ENCODE measurements around the gene SOWAHC. TPM values are rescaled to one million over a fixed set of nuclear protein-coding genes. Genes with fewer than 3 reads are reported as not detected.
A peak's percentile ranks its signal among the peaks of the same experiment; 100 is the strongest.

The SOWAHC gene
- total and polyA plus RNA-seq, 2 of the 13 experiments (the other 11 are each of a cell fraction or from before 2014, with no cell fraction given), result 21.2 to 22.5 TPM

DNA sequence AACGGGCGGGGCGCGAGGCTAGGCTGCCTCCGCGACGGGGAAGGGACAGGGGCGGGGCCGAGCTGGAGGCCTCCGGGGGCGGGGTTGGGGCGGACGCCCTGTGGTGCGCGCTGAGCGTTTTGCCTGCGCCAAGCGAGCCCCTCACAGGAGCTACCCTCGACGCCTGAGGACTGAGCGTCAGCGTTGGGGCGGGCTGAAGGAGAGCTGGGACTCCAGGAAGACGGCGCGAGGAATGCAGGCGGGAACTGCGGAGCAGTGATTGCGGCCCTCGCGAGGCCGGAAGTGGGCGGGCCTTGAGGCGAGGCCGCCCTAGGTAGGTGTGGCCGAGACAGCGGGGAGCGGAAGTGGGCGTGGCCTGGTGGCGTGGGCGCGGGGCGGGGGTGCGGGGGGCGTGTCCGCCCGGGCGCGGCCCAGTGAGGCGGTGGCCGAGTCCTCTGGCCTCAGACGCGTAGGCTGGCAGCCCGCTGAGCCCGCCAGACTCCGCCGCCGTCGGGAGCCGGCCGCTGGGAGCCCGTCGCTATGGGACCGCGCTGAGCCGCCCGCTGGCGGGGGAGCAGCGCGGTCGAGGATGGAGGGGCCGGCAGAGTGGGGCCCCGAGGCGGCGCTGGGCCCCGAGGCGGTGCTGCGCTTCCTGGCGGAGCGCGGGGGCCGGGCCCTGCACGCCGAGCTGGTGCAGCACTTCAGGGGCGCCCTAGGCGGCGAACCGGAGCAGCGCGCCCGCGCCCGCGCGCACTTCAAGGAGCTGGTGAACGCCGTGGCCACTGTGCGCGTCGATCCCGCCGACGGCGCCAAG is at the start of gene SOWAHC, which contains the start of gene SEPTIN10 (continued):
- TF ChIP-seq, protein P1, sequence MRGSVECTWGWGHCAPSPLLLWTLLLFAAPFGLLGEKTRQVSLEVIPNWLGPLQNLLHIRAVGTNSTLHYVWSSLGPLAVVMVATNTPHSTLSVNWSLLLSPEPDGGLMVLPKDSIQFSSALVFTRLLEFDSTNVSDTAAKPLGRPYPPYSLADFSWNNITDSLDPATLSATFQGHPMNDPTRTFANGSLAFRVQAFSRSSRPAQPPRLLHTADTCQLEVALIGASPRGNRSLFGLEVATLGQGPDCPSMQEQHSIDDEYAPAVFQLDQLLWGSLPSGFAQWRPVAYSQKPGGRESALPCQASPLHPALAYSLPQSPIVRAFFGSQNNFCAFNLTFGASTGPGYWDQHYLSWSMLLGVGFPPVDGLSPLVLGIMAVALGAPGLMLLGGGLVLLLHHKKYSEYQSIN (CRISPR knock-in tag; IDR thresholded peaks at IDR 0.05; ENCODE audit: borderline replicate concordance), result no peak; the same call in 1 of the 2 replicates
- TF ChIP-seq ZBTB10 (CRISPR knock-in tag; IDR thresholded peaks at IDR 0.05; ENCODE audit: borderline replicate concordance), result peak; percentile 69; the same call in 1 of the 2 replicates
- TF ChIP-seq ZSCAN20 (CRISPR knock-in tag; IDR thresholded peaks at IDR 0.05; ENCODE audit: borderline replicate concordance), result peak; percentile 93; the same call in 1 of the 2 replicates
- TF ChIP-seq KLF9 (CRISPR knock-in tag; IDR thresholded peaks at IDR 0.05; ENCODE audit: low read depth), result peak; percentile 68; the same call in 1 of the 2 replicates
- peak; percentile 92; the same call in 1 of the 2 replicates for TF ChIP-seq ZNF792 (CRISPR knock-in tag; IDR thresholded peaks at IDR 0.05)
- no peak; the same call in 1 of the 2 replicates for TF ChIP-seq ZFP36L2 (CRISPR knock-in tag; IDR thresholded peaks at IDR 0.05)

DNA sequence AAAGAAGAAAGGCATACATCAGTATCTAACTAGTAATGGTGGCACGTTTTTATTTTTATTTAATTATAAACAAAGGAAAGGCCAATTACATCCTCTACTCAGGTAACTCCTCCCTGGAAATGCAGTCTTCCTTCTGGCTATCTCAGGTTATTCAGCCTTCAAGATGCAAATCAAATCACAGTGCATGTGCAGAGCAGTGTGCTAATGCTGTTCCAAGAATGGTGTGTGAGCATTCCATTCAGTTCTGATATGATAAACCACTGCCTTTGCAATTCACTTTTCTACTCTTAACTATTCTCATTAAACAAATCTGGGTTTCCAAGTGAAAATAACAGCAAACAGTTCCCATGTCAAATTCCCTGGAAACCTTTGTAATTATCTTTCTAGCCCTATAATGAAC is 38.8 kb upstream of the SOWAHC start:
- FAIRE-seq, result no peak
- no peaks in the 10 kb centered on the region for H4K20me1 ChIP-seq (ENCODE audit: insufficient read depth, low read length)
- no peak overlapping the region for H3K4me3 ChIP-seq (replicated peaks in 1 of 3; ENCODE audit: insufficient read depth in 1 of 3, low read depth in 2 of 3, low read length in 3 of 3)
- in situ Hi-C loops (cut with HindIII; ENCODE audit: extremely low pct_ligation_motif_present, low pct_unique_long_range_greater_than_20kb), result no loop called here
- no peak overlapping the region for H3K9ac ChIP-seq (ENCODE audit: insufficient read depth, low read depth, low read length)
- TSS peak; percentile 15 for BruUV-seq (replicated peaks)
- no peak for DNase-seq (ENCODE audit: low spot score)
- no peaks in the 10 kb centered on the region for H3K79me2 ChIP-seq (ENCODE audit: insufficient read depth, low read length)
- ATAC-seq, result no peak
- no peak overlapping the region for H3K27ac ChIP-seq (ENCODE audit: extremely low read length, insufficient read depth, low read length)
- intact Hi-C loops (cut with micrococcal nuclease; ENCODE audit: unreplicated experiment), result no loop called here
- CTCF ChIA-PET (ENCODE audit: low intra/inter-chr PET ratio, low total read pairs), result no interaction called here
- 87% methylated on average over 1 of the region's 1 CpG for WGBS (ENCODE audit: low lambda C conversion rate)
- H3K27me3 ChIP-seq (ENCODE audit: control insufficient read depth in 1 of 2, insufficient read depth in 2 of 2, low read length in 2 of 2), result no peaks in the 10 kb centered on the region
- H3K4me1 ChIP-seq (ENCODE audit: insufficient read depth, low read length), result no peaks in the 10 kb centered on the region
- POLR2A ChIA-PET, result no interaction called here
- H3K4me2 ChIP-seq (ENCODE audit: low read depth, low read length), result no peak overlapping the region
- H3K9me3 ChIP-seq (ENCODE audit: low read length), result no peaks in the 10 kb centered on the region
- H3K36me3 ChIP-seq (replicated peaks in 1 of 2; ENCODE audit: control insufficient read depth in 1 of 2, insufficient read depth in 2 of 2, low read length in 2 of 2), result peaks cover 13 to 31% of the 10 kb centered on the region in 2 experiments
- H2AFZ ChIP-seq (ENCODE audit: low read length), result no peak overlapping the region
- TF ChIP-seq ZNF225 (CRISPR knock-in tag; IDR thresholded peaks at IDR 0.05) (no peak), FLYWCH1 (CRISPR knock-in tag; IDR thresholded peaks at IDR 0.05) (no peak), SRF (IDR thresholded peaks at IDR 0.05; ENCODE audit: low read depth, low read length) (no peak), ZNF138 (CRISPR knock-in tag; IDR thresholded peaks at IDR 0.05; ENCODE audit: low read depth) (no peak), MXD1 (CRISPR knock-in tag; IDR thresholded peaks at IDR 0.05) (no peak), NR2F2 (IDR thresholded peaks at IDR 0.05; ENCODE audit: borderline replicate concordance, low read depth) (no peak), SNAPC4 (CRISPR knock-in tag; IDR thresholded peaks at IDR 0.05) (no peak)
